GM06990 (cell line): ENCODE results near the gene MTOR.
"Not testable (repeated sequence)": the region's sequence is repeated elsewhere in the genome, so short reads cannot be mapped to it uniquely, and the experiment has no call there.

ENCODE experiments used
- DNase-seq: peaks from one replicate; pipeline ENCODE4 v3.0.0-alpha.2; 2011; ENCODE audit not compliant: insufficient read length; ENCODE audit errors: extremely low read depth
- H3K27me3 ChIP-seq: replicated peaks from 2 replicates; pipeline ENCODE4 v1.6.0; 2011; ENCODE audit warnings: low read length; ENCODE audit not compliant: control insufficient read depth, insufficient read depth
- H3K36me3 ChIP-seq: 2 replicates; pipeline ENCODE4 v1.5.1; 2011; ENCODE audit warnings: low read length; ENCODE audit not compliant: control insufficient read depth, insufficient read depth
- H3K4me3 ChIP-seq: replicated peaks from 2 replicates; pipeline ENCODE4 v1.5.1; 2011; ENCODE audit warnings: low read depth, mild to moderate bottlenecking, control low read depth, low read length
- TF ChIP-seq, protein P1 (sequence below): IDR thresholded peaks from 2 replicates; pipeline ENCODE4 v1.5.1; 2011; ENCODE audit warnings: low read length, control low read depth, mild to moderate bottlenecking, inconsistent platforms; ENCODE audit not compliant: insufficient read depth, poor library complexity, severe bottlenecking

The MTOR gene

DNA sequence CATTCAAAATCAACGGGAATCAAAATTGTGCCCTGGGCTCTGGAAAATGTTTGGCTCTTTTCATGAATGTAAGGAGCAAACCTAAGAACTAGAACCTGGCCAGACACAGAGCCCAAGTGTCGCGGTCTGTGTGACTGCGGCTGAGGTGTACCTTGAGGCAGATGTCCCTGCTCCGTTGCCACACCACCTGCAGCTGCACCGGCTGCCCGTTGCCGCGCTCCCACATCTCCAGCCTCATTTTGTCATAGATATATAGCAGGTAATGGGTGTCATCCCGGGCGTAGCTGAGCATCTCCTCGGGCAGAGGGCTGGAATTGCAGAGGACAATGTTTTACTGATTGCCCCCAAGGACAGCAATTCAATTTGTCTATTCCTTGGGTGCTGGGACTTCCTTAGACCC, 181.4 kb downstream of the MTOR start:
- TF ChIP-seq, protein P1, sequence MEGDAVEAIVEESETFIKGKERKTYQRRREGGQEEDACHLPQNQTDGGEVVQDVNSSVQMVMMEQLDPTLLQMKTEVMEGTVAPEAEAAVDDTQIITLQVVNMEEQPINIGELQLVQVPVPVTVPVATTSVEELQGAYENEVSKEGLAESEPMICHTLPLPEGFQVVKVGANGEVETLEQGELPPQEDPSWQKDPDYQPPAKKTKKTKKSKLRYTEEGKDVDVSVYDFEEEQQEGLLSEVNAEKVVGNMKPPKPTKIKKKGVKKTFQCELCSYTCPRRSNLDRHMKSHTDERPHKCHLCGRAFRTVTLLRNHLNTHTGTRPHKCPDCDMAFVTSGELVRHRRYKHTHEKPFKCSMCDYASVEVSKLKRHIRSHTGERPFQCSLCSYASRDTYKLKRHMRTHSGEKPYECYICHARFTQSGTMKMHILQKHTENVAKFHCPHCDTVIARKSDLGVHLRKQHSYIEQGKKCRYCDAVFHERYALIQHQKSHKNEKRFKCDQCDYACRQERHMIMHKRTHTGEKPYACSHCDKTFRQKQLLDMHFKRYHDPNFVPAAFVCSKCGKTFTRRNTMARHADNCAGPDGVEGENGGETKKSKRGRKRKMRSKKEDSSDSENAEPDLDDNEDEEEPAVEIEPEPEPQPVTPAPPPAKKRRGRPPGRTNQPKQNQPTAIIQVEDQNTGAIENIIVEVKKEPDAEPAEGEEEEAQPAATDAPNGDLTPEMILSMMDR: no peak
- no peak for DNase-seq
- H3K4me3 ChIP-seq: no peak overlapping the region
- no peaks in the 10 kb centered on the region for H3K27me3 ChIP-seq
- H3K36me3 ChIP-seq: peaks cover 16% of the 10 kb centered on the region

DNA sequence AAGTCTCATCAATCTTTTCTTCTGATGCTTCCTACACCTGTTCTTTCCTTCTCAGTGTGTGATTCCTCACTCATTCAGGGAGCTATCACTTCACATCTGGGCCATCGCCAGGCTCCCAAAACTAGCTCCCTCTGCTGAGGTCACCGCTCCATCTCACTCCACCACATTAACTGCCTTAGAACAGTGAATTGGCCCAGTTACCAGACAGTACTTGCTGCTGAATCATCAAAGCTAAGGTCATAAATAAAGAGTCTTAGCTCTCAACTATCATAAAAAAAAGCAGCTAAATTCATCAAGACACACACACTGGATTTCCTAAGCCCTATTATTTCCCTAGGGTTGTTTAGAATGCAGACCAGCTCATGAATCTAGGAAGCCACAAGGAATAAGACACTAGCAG, 183.7 kb downstream of the MTOR start:
- TF ChIP-seq, protein P1: no peak
- no peaks in the 10 kb centered on the region for H3K27me3 ChIP-seq
- DNase-seq: no peak
- peaks cover 22% of the 10 kb centered on the region for H3K36me3 ChIP-seq
- no peak overlapping the region for H3K4me3 ChIP-seq

DNA sequence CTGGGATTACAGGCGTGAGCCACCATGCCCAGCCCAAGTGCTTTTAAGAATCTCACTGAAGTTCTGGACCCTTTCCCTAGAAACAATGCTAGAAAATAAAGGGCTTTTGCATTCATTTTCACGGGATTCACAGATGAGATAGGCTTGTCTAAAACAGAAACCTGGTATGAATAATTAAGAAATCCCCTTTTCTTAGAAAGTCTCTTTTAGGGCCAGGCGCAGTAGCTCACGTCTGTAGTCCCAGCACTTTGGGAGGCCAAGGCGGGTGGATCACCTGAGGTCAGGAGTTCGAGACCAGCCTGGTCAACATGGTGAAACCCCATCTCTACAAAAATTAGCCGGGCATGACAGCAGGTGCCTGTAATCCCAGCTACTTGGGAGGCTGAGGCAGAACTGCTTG, 189.0 kb downstream of the MTOR start:
- not testable (repeated sequence) for H3K4me3 ChIP-seq, H3K27me3 ChIP-seq
- peaks cover 41% of the 10 kb centered on the region for H3K36me3 ChIP-seq
- peak; percentile 52 for DNase-seq

DNA sequence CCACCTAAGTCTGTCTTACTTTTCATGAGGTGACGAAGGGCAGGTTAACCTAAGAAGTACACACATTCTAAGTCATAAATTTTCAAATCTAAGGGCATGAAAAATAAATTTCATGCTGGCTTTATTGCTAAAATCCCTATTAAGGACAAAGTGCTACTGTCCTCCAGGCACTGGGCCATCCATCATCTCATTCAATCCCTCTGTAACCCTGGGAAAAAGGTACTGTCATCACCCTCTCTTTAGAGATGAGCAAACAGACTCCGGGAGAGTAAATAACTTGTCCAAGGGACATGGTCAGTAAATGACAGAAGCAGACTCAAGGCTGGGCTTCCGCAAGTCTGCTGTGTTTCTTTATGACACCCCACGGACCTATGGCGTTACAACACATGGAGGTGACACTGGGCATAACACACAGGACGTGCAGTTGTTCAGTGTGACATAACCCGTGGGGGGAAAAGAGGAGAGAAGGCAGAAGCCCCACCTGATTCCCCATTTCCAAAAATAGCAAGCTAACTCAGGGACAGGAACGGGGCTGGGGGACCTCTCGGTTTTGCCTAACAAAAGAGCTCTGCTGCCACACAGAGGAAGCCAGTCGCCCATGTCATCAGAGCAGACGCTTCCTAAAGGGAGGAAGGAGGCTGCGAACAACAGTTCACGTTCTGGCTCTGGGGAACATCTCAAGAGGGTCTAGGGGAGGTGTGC, 190.0 kb downstream of the MTOR start:
- DNase-seq: peak; percentile 28
- TF ChIP-seq, protein P1: peak; percentile 58
- H3K4me3 ChIP-seq: no peak overlapping the region
- H3K27me3 ChIP-seq: no peaks in the 10 kb centered on the region
- H3K36me3 ChIP-seq: peaks cover 49% of the 10 kb centered on the region

DNA sequence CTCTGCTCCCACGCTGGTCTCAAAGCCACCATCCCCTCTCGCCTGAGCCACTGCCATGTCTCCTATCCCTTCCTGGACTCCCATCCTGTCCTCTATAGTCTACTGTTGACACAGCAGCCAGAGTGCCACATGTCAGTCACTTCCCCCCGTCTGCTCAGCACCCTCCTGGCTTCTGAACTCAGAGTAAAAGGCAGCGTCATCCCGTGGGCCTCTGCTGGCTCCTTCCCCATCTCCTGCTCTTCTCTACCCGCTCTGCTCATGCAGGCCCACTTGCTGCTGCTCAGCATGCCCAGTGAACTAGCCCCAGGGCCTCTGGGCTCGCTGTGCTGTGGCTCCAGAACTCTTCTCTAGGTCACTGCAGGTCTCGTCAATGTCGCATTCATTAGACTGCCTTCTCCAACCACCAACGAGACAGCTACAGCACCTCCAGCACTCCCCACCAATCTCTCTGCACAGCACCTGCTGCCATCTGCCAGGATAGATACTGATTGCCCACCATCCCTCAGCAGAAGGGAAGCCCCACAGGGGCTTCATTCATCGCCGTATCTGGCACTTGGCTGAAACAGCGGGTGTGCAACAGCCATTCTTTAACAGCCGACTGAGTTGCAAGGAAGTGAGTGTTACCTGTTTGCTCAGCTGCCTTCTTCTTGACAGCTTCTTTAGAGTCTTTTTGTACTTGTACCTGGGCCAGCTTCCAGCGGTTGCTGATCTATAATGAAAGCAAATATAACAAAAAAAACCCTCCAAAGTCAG, 190.7 kb downstream of the MTOR start:
- Histone ChIP-seq H3K36me3 (peaks cover 46% of the 10 kb centered on the region), H3K27me3 (no peaks in the 10 kb centered on the region), H3K4me3 (no peak overlapping the region)
- no peak for DNase-seq
- TF ChIP-seq, protein P1: no peak

DNA sequence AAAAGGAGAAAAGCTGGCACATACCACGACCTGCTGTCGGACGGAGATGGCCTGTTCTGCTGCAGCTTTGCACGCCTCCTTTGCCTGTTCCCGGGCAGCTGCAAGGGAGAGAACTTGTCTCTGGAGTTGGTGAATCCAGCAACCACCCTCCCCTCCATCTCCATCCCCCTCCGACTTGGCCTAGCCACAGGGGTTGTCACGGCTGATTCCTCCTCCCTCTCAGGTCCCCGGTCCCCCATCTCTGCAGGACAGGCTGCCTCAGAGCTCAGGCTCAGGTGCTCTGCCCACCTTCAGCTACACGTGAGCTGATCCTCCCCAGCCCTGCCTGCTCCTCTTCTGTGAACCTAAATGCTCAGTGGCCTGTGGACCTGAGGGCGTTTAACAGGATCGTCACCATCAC, 191.5 kb downstream of the MTOR start:
- TF ChIP-seq, protein P1: no peak
- DNase-seq: no peak
- Histone ChIP-seq H3K36me3 (peaks cover 43% of the 10 kb centered on the region), H3K4me3 (no peak overlapping the region), H3K27me3 (no peaks in the 10 kb centered on the region)
